HG03558 (cell line): Measurements from ENCODE around the gene LRCH3.

Experiments used
- ATAC-seq: cut with Tn5 transposase; IDR thresholded peaks from one replicate; pipeline ENCODE4 v1.9.1; 2021; ENCODE audit warnings: moderate number of reproducible peaks; ENCODE audit not compliant: unreplicated experiment; ENCODE audit errors: extremely low read depth

The LRCH3 gene

GRCh38 chr3:197833930-197834715 is 43.1 kb downstream of the LRCH3 start:
- ATAC-seq = no peak

GRCh38 chr3:197835509-197835908 is 44.5 kb downstream of the LRCH3 start:
- ATAC-seq = no peak

GRCh38 chr3:197836244-197836643 is 45.2 kb downstream of the LRCH3 start:
- no peak for ATAC-seq

- no peak for ATAC-seq
These were observed 46.2 kb downstream of the LRCH3 start for GRCh38 chr3:197837282-197837681.

- ATAC-seq = no peak
These were observed 50.7 kb downstream of the LRCH3 start for GRCh38 chr3:197841789-197842188.

GRCh38 chr3:197846491-197846890 is 55.4 kb downstream of the LRCH3 start:
- ATAC-seq = no peak

GRCh38 chr3:197847866-197848401 is 56.9 kb downstream of the LRCH3 start:
- no peak for ATAC-seq

DNA sequence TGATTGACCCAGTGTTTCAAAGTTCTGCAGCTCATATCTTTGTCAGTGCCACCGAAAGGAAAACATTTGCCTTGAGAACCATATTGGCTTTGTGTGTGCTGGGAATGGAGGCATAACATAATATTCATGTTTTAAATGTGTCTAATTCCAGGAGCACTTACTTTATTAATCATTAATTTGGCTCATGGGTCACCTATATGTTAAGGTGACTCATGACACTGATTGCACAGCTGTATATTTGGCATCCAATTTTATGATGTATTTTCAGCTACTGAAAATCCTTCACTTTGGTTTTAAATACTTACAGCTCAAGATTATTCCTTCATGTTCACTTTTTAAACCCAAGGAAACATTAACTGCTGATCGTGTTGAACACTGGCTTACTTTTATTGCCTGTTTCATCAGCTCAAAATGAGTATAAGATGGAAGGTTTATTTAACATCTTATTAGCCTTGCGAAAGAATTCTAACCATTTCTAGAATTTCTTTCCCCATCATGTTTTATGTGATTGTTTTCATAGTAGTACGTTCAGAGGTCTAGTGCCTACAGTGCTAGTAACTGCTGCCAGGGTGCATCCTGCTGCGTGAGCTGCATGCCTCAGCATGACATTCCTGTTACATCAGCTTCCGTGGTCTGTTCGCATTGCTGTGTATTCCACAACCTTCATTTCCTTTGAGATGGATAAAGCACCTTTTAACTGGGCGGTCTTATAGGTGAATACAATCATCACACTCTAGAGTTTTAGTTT is 63.7 kb downstream of the LRCH3 start:
- ATAC-seq = no peak

GRCh38 chr3:197855571-197855970 is 64.5 kb downstream of the LRCH3 start:
- no peak for ATAC-seq

GRCh38 chr3:197856199-197856816 is 65.3 kb downstream of the LRCH3 start:
- no peak for ATAC-seq

DNA sequence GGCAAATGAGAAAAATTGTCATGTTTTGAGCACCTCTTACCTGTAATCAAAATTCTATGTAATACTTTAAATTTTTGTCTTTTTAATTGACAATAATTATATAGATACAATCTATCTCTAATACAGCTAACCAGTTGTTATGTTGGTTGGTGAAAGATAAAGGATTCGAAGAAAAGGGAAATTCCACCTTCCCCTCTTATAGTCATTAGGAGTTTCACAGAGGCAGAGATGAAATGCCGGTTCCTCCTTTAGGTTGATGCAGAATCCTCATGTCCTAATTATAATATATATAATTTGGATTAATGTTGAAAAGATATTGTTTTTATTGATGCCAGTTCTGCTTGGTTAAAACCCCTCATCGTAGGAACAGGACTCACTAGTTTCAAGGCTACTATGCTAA is 67.1 kb downstream of the LRCH3 start:
- ATAC-seq = no peak

DNA sequence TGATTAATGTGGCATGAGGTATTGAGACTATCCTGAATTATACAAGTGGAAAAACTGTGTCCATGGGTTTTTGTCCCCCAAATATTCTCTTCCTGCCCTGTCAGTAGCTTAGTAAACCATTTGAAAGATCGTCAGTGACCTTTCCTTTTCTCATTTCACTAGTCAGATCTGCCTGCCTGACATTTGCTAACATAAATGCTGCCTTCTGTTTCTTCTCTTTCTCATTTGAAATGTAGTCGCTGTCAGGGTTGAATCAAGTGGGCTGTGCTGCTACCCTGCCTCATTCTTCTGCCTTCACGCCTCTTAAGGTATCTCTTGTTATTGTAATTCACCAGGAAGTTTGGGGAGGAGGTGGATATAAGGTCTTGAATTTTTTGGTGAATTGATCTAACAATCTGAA is 67.5 kb downstream of the LRCH3 start:
- ATAC-seq = no peak

DNA sequence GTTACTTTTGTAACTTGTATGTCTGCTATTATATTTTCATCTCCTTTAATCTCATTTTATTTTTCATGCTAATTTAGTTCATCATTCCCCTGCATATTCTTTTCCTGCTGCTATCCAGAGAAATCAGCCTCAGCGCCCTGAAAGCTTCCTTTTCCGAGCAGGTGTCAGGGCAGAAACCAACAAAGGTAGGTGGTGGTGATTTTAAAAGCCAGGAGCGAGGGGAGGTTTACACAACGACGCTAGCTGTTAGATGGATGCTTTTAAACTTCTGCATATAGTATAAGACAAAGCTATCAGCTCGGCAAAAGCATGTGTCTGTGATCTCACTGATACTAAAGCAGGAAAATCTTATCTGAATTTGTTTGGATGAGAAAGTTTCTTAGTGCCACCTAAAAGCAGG is 75.0 kb downstream of the LRCH3 start:
- ATAC-seq = no peak

DNA sequence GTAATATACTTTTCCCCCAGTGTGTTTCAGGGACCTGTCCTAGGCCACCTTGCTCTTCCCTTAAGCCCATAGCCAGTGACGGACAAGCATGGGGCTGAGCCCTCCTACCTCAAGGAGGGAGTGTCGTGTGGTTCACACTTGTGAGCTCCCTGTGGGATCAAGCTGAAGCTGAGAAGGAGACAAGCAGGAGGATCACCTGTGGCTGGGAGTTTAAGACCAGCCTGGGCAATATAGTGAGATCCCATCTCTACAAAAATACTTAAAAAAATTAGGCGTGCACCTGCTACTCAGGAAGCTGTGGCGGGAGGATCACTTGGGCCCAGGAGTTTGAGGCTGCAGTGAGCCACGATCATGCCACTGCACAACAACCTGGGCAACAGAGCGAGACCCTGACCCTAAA is 82.3 kb downstream of the LRCH3 start:
- no peak for ATAC-seq

DNA sequence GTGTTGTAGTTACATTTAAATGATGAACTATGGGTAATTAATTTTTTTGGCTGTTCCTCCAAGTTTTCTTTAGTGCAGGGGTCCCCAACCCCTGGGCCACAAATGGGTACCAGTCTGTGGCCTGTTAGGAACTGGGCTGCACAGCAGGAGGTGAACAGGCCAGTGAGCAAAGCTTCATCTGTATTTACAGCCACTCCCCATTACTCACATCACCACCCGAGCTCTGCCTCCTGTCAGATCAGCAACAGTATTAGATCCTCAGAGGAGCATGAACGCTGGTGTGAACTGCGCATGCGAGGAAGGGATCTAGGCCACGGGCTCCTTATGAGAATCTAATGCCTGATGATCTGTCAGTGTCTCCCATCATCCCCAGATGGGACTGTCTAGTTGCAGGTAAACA is 83.0 kb downstream of the LRCH3 start:
- no peak for ATAC-seq

- ATAC-seq = no peak
These were observed 83.6 kb downstream of the LRCH3 start for GRCh38 chr3:197874653-197875052.

DNA sequence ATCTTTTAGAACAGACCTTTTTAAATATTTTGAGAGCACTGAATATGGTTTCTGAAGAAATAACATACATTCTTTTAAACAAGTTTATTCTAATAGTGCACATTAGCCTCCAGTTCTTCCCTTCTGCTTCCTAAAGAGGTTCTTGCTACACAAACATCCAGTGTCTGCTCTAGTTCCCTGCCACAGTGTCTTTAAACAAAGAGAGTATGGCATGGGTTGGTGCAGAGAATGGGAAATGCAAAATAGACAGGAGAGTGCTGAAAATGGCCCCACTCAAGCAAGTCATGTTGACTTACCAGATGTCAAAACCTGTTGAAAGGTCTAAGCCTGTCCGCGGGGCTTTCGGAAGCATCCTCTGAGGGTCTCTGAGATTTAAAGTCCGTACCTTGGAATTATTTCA is 86.8 kb downstream of the LRCH3 start:
- no peak for ATAC-seq

GRCh38 chr3:197878427-197878826 is 87.4 kb downstream of the LRCH3 start:
- no peak for ATAC-seq

DNA sequence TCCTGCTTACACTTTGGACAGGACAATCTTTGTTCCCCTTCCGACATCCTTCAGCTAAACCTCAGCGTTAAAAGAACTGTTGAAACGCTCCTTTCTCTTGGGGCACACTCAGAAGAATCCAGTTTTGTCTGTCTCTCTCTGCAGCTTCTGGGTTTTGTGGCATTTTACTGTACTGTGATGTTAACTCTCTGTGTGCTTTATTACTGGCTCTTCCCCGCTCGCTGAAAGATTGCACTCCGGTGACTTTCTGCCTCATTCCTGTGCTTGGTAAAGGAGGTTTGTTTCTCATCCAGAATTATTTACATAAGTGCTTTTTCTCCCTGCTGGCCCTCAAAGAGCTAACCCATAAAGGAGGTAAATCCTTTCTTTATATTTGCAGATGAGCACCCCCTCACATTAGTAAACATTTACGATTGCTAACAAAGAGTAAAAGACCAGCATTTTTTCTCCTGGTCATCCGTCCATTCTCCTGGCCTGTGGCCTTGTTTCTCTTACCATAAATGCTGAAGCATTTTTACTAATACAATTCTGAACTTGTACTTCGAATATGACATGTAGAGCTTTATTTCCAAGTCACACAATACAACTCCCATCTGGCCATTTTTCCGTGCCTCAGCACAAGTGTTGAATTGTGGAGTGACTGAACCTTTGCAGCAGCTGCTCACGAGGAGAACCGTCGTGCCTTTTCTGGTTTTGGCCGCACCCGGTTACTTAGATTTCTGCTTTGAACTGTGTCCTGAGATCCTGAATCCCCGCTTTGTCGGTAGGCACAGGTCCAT is 89.6 kb downstream of the LRCH3 start:
- ATAC-seq = no peak

- ATAC-seq = no peak
These were observed 90.4 kb downstream of the LRCH3 start for GRCh38 chr3:197881270-197881969.
